Spinal cord (tissue), 10 donors: ENCODE measurements around the gene UTS2R. TPM values are rescaled to one million over a fixed set of nuclear protein-coding genes. Genes with fewer than 3 reads are reported as not detected.
A peak's percentile ranks its signal among the peaks of the same experiment; 100 is the strongest.
"Not testable (repeated sequence)": the region's sequence is repeated elsewhere in the genome, so short reads cannot be mapped to it uniquely, and the experiment has no call there.

Source experiments
- DNase-seq, 6 donors: peaks; one replicate each; pipeline versions ENCODE4 v3.0.0 to v3.0.0-alpha.2; 2013 to 2015; ENCODE audit warnings: low spot score in 6 of 6, low read depth in 4 of 6
- H3K27ac ChIP-seq: one replicate; pipeline ENCODE4 v1.5.1; 2013; ENCODE audit warnings: low read depth, low read length, control low read depth
- H3K27me3 ChIP-seq: one replicate; pipeline ENCODE4 v1.6.1; 2013; ENCODE audit warnings: low read length; ENCODE audit not compliant: control insufficient read depth, insufficient read depth
- H3K36me3 ChIP-seq: one replicate; pipeline ENCODE4 v1.6.1; 2013; ENCODE audit warnings: low read length; ENCODE audit not compliant: control insufficient read depth, insufficient read depth
- H3K4me1 ChIP-seq: one replicate; pipeline ENCODE4 v1.6.1; 2013; ENCODE audit warnings: low read length; ENCODE audit not compliant: control insufficient read depth, insufficient read depth
- H3K4me3 ChIP-seq: one replicate; pipeline ENCODE4 v1.5.1; 2013; ENCODE audit warnings: low read depth, low read length, control low read depth
- H3K9me3 ChIP-seq: one replicate; pipeline ENCODE4 v1.6.1; 2013; ENCODE audit warnings: low read length; ENCODE audit not compliant: control insufficient read depth, insufficient read depth
- WGBS: methylation state at CpG from one replicate; pipeline ENCODE4 v1.1.5; 2013; ENCODE audit warnings: missing lambda C conversion rate; ENCODE audit not compliant: insufficient coverage; 5-methylcytosine and 5-hydroxymethylcytosine counted together
- polyA plus RNA-seq, 2 donors: library from polyadenylated mRNA; unstranded; fragments of 120-200 nt; gene quantifications; one replicate each; pipeline ENCODE4 v1.2.1, GENCODE V29; 2013; ENCODE audit not compliant: insufficient read length in 2 of 2
- total RNA-seq, 2 donors: library from RNA; depleted of rRNA in 1 of 2; stranded (reverse); fragments of 120-200 nt in 1 of 2; fragments of >200 nt in 1 of 2; gene quantifications; one replicate each; pipeline versions ENCODE4 v1.2.3 to v1.2.4, GENCODE V29; 2013 to 2014
- donor health status: healthy.

UTS2R gene
- total and polyA plus RNA-seq, 4 donors, result 0.11 to 0.32 (median 0.19) TPM; not detected in 1

GRCh38 chr17:82366749-82367148, 4.8 kb upstream of the UTS2R start:
- DNase-seq, result peak in 1 of 6 donors; percentile 93
- H3K9me3 ChIP-seq, result no peaks in the 10 kb centered on the region
- H3K4me3 ChIP-seq, result no peak overlapping the region
- peaks cover 20% of the 10 kb centered on the region for H3K27me3 ChIP-seq
- no peaks in the 10 kb centered on the region for H3K36me3 ChIP-seq
- H3K27ac ChIP-seq, result no peak overlapping the region
- H3K4me1 ChIP-seq, result peaks cover 15% of the 10 kb centered on the region
- no CpG with 5 or more reads among the region's 7 CpGs for WGBS

GRCh38 chr17:82367724-82368524, 3.6 kb upstream of the UTS2R start:
- H3K27me3 ChIP-seq, result peaks cover 31% of the 10 kb centered on the region
- no peak overlapping the region for H3K27ac ChIP-seq
- no peak for DNase-seq
- H3K4me3 ChIP-seq, result no peak overlapping the region
- no peaks in the 10 kb centered on the region for H3K9me3 ChIP-seq
- 59% methylated on average over 4 of the region's 14 CpGs for WGBS
- no peaks in the 10 kb centered on the region for H3K36me3 ChIP-seq
- peaks cover 21% of the 10 kb centered on the region for H3K4me1 ChIP-seq

- no peak for DNase-seq
- H3K27ac ChIP-seq, result no peak overlapping the region
- H3K4me1 ChIP-seq, result peaks cover 21% of the 10 kb centered on the region
- 100% methylated on average over 2 of the region's 7 CpGs for WGBS
- no peaks in the 10 kb centered on the region for H3K9me3 ChIP-seq
- no peak overlapping the region for H3K4me3 ChIP-seq
- H3K36me3 ChIP-seq, result no peaks in the 10 kb centered on the region
- peaks cover 40% of the 10 kb centered on the region for H3K27me3 ChIP-seq
Observed at GRCh38 chr17:82369211-82369610, 2.4 kb upstream of the UTS2R start.

- DNase-seq, result no peak
- H3K27me3 ChIP-seq, result peaks cover 48% of the 10 kb centered on the region
- no peak overlapping the region for H3K27ac ChIP-seq
- H3K9me3 ChIP-seq, result no peaks in the 10 kb centered on the region
- H3K36me3 ChIP-seq, result peaks cover 2% of the 10 kb centered on the region
- peaks cover 21% of the 10 kb centered on the region for H3K4me1 ChIP-seq
- no peak overlapping the region for H3K4me3 ChIP-seq
- WGBS, result 34% methylated on average over 28 of the region's 38 CpGs
Observed at GRCh38 chr17:82370471-82371332, 863 bp upstream of the UTS2R start.

GRCh38 chr17:82372249-82373071, 895 bp downstream of the UTS2R start:
- WGBS, result 46% methylated on average over 40 of the region's 41 CpGs
- peaks cover 52% of the 10 kb centered on the region for H3K27me3 ChIP-seq
- H3K4me3 ChIP-seq, result no peak overlapping the region
- no peaks in the 10 kb centered on the region for H3K9me3 ChIP-seq
- H3K27ac ChIP-seq, result no peak overlapping the region
- H3K36me3 ChIP-seq, result peaks cover 3% of the 10 kb centered on the region
- no peak for DNase-seq
- H3K4me1 ChIP-seq, result peaks cover 18% of the 10 kb centered on the region

- H3K4me1 ChIP-seq, result peaks cover 19% of the 10 kb centered on the region
- not testable (repeated sequence) for H3K36me3 ChIP-seq, H3K9me3 ChIP-seq, H3K4me3 ChIP-seq, DNase-seq, H3K27ac ChIP-seq
- 92% methylated on average over 7 of the region's 10 CpGs for WGBS
- H3K27me3 ChIP-seq, result peaks cover 52% of the 10 kb centered on the region
Observed at GRCh38 chr17:82373072-82373452, 1.5 kb downstream of the UTS2R start.

- 84% methylated on average over 34 of the region's 37 CpGs for WGBS
- H3K27ac ChIP-seq, result no peak overlapping the region
- H3K4me1 ChIP-seq, result peaks cover 26% of the 10 kb centered on the region
- H3K27me3 ChIP-seq, result peaks cover 52% of the 10 kb centered on the region
- H3K4me3 ChIP-seq, result no peak overlapping the region
- no peaks in the 10 kb centered on the region for H3K9me3 ChIP-seq
- DNase-seq, result no peak
- H3K36me3 ChIP-seq, result peaks cover 3% of the 10 kb centered on the region
Observed at GRCh38 chr17:82373731-82374625, 2.4 kb downstream of the UTS2R start.

- no peak overlapping the region for H3K4me3 ChIP-seq
- peaks cover 3% of the 10 kb centered on the region for H3K36me3 ChIP-seq
- H3K27me3 ChIP-seq, result peaks cover 46% of the 10 kb centered on the region
- no peaks in the 10 kb centered on the region for H3K9me3 ChIP-seq
- H3K27ac ChIP-seq, result no peak overlapping the region
- H3K4me1 ChIP-seq, result peaks cover 30% of the 10 kb centered on the region
- DNase-seq, result peak in 2 of 6 donors; percentile 29 to 40
- 27% methylated on average over 79 of the region's 79 CpGs for WGBS
Observed at GRCh38 chr17:82374626-82375331, 3.2 kb downstream of the UTS2R start.
